Cardiac muscle cell (in vitro differentiated cells and primary cell): Measurements from ENCODE around the gene IFFO2. TPM values are rescaled to one million over a fixed set of nuclear protein-coding genes. Genes with fewer than 3 reads are reported as not detected.
A peak's percentile ranks its signal among the peaks of the same experiment; 100 is the strongest.

Experiments
- DNase-seq, 2 donors: peaks; one replicate each; pipeline versions ENCODE4 v3.0.0 to v3.0.0-alpha.2; 2010 to 2017; ENCODE audit warnings: low read depth in 1 of 2, low spot score in 1 of 2
- H3K27ac ChIP-seq: fragments of 200-600 bp; sonication (generic); 2 replicates; pipeline ENCODE4 v1.5.1; 2016
- H3K27me3 ChIP-seq: fragments of 200-600 bp; sonication (generic); 2 replicates; pipeline ENCODE4 v1.6.0; 2016; ENCODE audit warnings: control low read depth
- H3K36me3 ChIP-seq: fragments of 200-600 bp; sonication (generic); 2 replicates; pipeline ENCODE4 v1.5.1; 2016; ENCODE audit warnings: control low read depth
- H3K4me1 ChIP-seq: fragments of 200-600 bp; sonication (generic); 2 replicates; pipeline ENCODE4 v1.8.1; 2017; ENCODE audit warnings: low read depth, mild to moderate bottlenecking, mixed run types
- H3K4me3 ChIP-seq: fragments of 200-600 bp; sonication (generic); 2 replicates; pipeline ENCODE4 v1.5.1; 2016; ENCODE audit warnings: mild to moderate bottlenecking
- H3K9me3 ChIP-seq: fragments of 200-600 bp; sonication (generic); 2 replicates; pipeline ENCODE4 v1.5.1; 2017; ENCODE audit warnings: low read depth, mild to moderate bottlenecking, control low read depth
- CTCF ChIP-seq: IDR thresholded peaks from 2 replicates; pipeline ENCODE4 v1.5.1; 2012; ENCODE audit warnings: low read depth, mild to moderate bottlenecking, low read length
- polyA plus RNA-seq: library from polyadenylated mRNA; unstranded; fragments of >200 nt; fragmentation: Nextera tagmentation; extraction: Ambion mirVana; gene quantifications from 2 replicates; pipeline ENCODE4 v1.2.1, GENCODE V29; 2016
- total RNA-seq: library from RNA; depleted of rRNA; stranded (reverse); fragments of >200 nt; gene quantifications from 2 replicates; pipeline ENCODE4 v1.2.3, GENCODE V29; 2016

Gene IFFO2
- total and polyA plus RNA-seq, 2 experiments from 2014 or later, result 0.78 to 18.5 TPM

- Histone ChIP-seq H3K4me3 (no peak overlapping the region), H3K4me1 (peaks cover 33% of the 10 kb centered on the region), H3K27me3 (no peaks in the 10 kb centered on the region), H3K9me3 (no peaks in the 10 kb centered on the region), H3K27ac (peak overlapping the region; percentile 90), H3K36me3 (no peaks in the 10 kb centered on the region)
- peak; percentile 59 to 68 for DNase-seq
- TF ChIP-seq CTCF, result no peak
Observed at GRCh38 chr1:18949686-18950400, 6.6 kb downstream of the IFFO2 start.

GRCh38 chr1:18948913-18949685 lies 7.4 kb downstream of the IFFO2 start:
- H3K36me3 ChIP-seq, result no peaks in the 10 kb centered on the region
- DNase-seq, result peak; percentile 35 to 82
- no peak for TF ChIP-seq CTCF
- peak overlapping the region; percentile 90 for H3K27ac ChIP-seq
- H3K4me3 ChIP-seq, result no peak overlapping the region
- H3K9me3 ChIP-seq, result no peaks in the 10 kb centered on the region
- H3K27me3 ChIP-seq, result no peaks in the 10 kb centered on the region
- H3K4me1 ChIP-seq, result peaks cover 37% of the 10 kb centered on the region

- no peaks in the 10 kb centered on the region for H3K9me3 ChIP-seq
- H3K36me3 ChIP-seq, result no peaks in the 10 kb centered on the region
- no peak for TF ChIP-seq CTCF
- no peaks in the 10 kb centered on the region for H3K27me3 ChIP-seq
- no peak overlapping the region for H3K27ac ChIP-seq
- peak in 1 of 2 donors; percentile 36 for DNase-seq
- H3K4me1 ChIP-seq, result peaks cover 37% of the 10 kb centered on the region
- H3K4me3 ChIP-seq, result no peak overlapping the region
Observed at GRCh38 chr1:18948048-18948912, 8.2 kb downstream of the IFFO2 start.

GRCh38 chr1:18947570-18947969 lies 8.9 kb downstream of the IFFO2 start:
- Histone ChIP-seq H3K9me3 (no peaks in the 10 kb centered on the region), H3K36me3 (no peaks in the 10 kb centered on the region), H3K4me3 (no peak overlapping the region), H3K4me1 (peaks cover 37% of the 10 kb centered on the region), H3K27ac (peak overlapping the region; percentile 45), H3K27me3 (no peaks in the 10 kb centered on the region)
- no peak for TF ChIP-seq CTCF
- DNase-seq, result no peak

- no peaks in the 10 kb centered on the region for H3K9me3 ChIP-seq
- peak overlapping the region; percentile 45 for H3K27ac ChIP-seq
- peaks cover 41% of the 10 kb centered on the region for H3K4me1 ChIP-seq
- no peaks in the 10 kb centered on the region for H3K27me3 ChIP-seq
- H3K36me3 ChIP-seq, result no peaks in the 10 kb centered on the region
- no peak for DNase-seq
- no peak overlapping the region for H3K4me3 ChIP-seq
- no peak for TF ChIP-seq CTCF
Observed at GRCh38 chr1:18946550-18947381, 9.7 kb downstream of the IFFO2 start.
